Activated naive CD4-positive, alpha-beta T cell treated with anti-CD3 and anti-CD28 coated beads for 36 hours (primary cell): ENCODE data around the gene LMAN1. TPM values are rescaled to one million over a fixed set of nuclear protein-coding genes. Genes with fewer than 3 reads are reported as not detected.

Experiments used
- CTCF ChIA-PET: fragments of 350-600 bp; sonication (Branson Sonifier 250); formaldehyde crosslinking; loops from one replicate; lab custom pipeline; 2021; ENCODE audit warnings: antibody characterized with exemption; lab: Charles Lee
- DNase-seq: peaks from one replicate; pipeline ENCODE4 v3.0.0-alpha.2; 2020
- H3K27ac Mint-ChIP-seq: one replicate; pipeline ENCODE4 v1.8.0; 2021; ENCODE audit warnings: mild to moderate bottlenecking, mixed read lengths
- H3K27me3 Mint-ChIP-seq: one replicate; pipeline ENCODE4 v1.8.0; 2021; ENCODE audit warnings: low read depth, mixed read lengths
- H3K36me3 Mint-ChIP-seq: one replicate; pipeline ENCODE4 v1.8.0; 2021; ENCODE audit warnings: low read depth, mixed read lengths
- H3K4me1 Mint-ChIP-seq: one replicate; pipeline ENCODE4 v1.8.0; 2021; ENCODE audit warnings: low read depth, mixed read lengths
- H3K4me3 Mint-ChIP-seq: one replicate; pipeline ENCODE4 v1.8.0; 2021; ENCODE audit warnings: mild to moderate bottlenecking, moderate library complexity, mixed read lengths
- H3K9me3 Mint-ChIP-seq: one replicate; pipeline ENCODE4 v1.8.0; 2021; ENCODE audit warnings: mixed read lengths
- intact Hi-C: fragments of 100-400 bp; cut with micrococcal nuclease; formaldehyde crosslinking; loops from one replicate; pipeline ENCODE4 v1.15.1; 2023
- total RNA-seq, 2 experiments: library from RNA; stranded (reverse); gene quantifications; one replicate each; pipeline ENCODE4 v1.2.3, GENCODE V29; 2021

LMAN1 gene, protein sequence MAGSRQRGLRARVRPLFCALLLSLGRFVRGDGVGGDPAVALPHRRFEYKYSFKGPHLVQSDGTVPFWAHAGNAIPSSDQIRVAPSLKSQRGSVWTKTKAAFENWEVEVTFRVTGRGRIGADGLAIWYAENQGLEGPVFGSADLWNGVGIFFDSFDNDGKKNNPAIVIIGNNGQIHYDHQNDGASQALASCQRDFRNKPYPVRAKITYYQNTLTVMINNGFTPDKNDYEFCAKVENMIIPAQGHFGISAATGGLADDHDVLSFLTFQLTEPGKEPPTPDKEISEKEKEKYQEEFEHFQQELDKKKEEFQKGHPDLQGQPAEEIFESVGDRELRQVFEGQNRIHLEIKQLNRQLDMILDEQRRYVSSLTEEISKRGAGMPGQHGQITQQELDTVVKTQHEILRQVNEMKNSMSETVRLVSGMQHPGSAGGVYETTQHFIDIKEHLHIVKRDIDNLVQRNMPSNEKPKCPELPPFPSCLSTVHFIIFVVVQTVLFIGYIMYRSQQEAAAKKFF
- 100 to 1,000 TPM; 146 to 151 TPM for total RNA-seq

DNA sequence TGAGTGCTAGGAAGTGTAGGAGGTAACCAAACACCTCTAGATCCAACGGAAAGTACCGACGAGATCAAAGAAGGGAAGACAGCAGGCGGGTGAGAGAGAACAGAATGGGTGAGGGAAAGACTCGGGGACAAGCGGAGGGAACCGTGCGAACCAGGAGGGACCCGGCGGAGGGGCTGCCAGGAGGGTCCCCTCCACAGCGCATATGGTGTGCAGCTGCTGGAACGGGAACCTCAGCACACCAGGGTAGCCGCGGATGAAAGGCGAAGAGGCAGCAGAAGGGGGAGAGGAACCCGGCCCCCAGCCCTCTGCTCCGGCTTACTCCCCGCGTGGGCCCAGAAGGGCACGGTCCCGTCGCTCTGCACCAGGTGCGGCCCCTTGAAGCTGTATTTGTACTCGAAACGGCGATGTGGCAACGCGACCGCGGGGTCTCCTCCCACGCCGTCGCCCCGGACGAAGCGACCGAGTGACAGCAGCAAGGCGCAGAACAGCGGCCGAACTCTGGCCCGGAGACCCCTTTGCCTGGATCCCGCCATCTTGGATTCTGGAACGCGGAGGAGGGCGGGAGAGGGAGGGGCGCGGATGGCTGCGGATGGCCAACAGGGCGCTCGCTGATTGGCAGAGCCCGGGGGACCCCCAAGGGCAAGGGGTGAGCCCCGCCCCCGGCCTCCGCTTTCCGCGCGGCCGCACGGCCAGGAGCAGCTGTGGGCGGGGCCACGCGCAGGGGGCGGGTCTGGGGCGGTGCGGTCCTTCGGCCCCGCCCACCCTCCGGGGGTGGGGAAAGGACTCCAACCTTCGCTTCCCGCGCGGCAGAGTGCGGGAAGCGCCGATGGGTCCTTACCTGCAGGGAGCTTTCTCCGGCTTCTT lies at the start of gene LMAN1:
Gene LMAN1 (minus strand): TSS at position 554 of the 864 bp plus-strand sequence. CDS start 21 bp downstream, at position 533.
- CTCF ChIA-PET, result interaction anchor here (1.8 to 2.5 kb wide), 2 partner anchors 14 to 44 kb away, joined by 6 to 10 read pairs; no protein-coding TSS in a partner anchor
- DNase-seq, result peak; percentile 96
- H3K4me1 Mint-ChIP-seq, result peaks cover 36% of the 10 kb centered on the region
- no peaks in the 10 kb centered on the region for H3K9me3 Mint-ChIP-seq
- intact Hi-C loops, result loop anchor here (1.0 to 10.0 kb wide), 11 partner anchors 19 to 1734 kb away; partner anchors contain the start of genes NARS1, NEDD4L, PMAIP1 and SEC11C
- H3K4me3 Mint-ChIP-seq, result peak within 1 kb of the TSS; percentile 98
- peaks cover 22% of the 10 kb centered on the region for H3K36me3 Mint-ChIP-seq
- H3K27ac Mint-ChIP-seq, result peak within 1 kb of the TSS; percentile 98
- H3K27me3 Mint-ChIP-seq, result no peaks in the 10 kb centered on the region

DNA sequence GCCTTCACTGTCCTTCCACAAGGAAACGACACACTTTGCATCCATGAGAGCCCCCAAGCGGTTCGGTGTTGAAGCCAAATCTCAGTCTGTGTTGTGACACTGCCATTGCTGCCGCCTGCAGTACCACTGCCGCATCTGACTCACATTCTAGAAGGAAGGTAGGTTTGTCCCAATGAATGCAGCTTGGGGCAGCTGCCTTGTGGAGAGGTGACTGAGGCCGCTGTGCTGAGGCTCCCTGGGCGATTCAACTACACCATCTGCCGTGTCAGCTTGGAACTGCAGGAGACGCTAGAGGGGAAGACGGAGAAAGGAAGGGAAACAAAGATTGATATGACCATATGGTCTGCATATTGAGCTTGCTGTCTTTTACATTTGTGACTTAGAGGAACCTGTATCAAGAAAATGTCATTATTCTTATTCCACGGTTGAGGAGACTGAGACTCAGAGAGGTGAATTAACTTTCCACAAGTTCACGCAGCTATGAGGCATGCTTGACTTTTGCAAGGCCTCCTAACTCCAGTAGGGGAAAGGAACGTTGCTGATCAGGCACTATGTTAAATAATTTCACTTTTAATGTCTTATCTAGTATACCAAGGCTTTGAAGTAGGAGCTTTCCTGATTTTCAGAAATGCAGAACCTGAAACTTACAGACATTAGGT lies 43.5 kb upstream of the LMAN1 start:
- no peaks in the 10 kb centered on the region for H3K9me3 Mint-ChIP-seq

DNA sequence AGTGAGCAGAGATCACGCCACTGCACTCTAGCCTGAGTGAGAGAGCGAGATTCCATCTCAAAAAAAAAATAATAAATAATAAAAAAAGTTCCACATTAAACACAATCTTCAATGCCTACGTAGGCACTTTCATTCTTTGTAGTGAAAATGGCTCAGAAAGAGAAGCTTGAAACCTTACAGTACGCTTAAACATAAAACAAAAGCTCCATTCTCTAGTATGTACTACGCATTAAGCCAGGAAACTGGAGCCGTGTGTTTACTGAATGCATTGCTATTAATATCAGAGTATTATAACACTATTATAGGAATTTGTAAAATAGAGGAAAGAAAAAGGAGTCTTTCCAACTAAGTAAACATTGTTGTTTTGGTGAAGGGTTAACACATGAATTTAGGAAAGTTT lies 41.3 kb upstream of the LMAN1 start:
- no peaks in the 10 kb centered on the region for H3K9me3 Mint-ChIP-seq
- peaks cover 3% of the 10 kb centered on the region for H3K27me3 Mint-ChIP-seq
- CTCF ChIA-PET, result interaction anchor here (1.0 to 2.7 kb wide), 2 partner anchors 91 to 152 kb away, joined by 3 to 13 read pairs; no protein-coding TSS in a partner anchor
- H3K4me1 Mint-ChIP-seq, result peaks cover 10% of the 10 kb centered on the region
- H3K4me3 Mint-ChIP-seq, result no peak overlapping the region
- intact Hi-C loops, result loop anchor here (5.0 kb wide), 2 partner anchors 43 to 133 kb away; partner anchors contain the start of gene LMAN1
- no peak overlapping the region for H3K27ac Mint-ChIP-seq
- no peak for DNase-seq
- H3K36me3 Mint-ChIP-seq, result no peaks in the 10 kb centered on the region

More for the DNA sequence above, 43.5 kb upstream of the LMAN1 start:
- Mint-ChIP-seq H3K4me1 (peaks cover 5% of the 10 kb centered on the region), H3K4me3 (no peak overlapping the region), H3K27me3 (no peaks in the 10 kb centered on the region), H3K27ac (no peak overlapping the region), H3K36me3 (no peaks in the 10 kb centered on the region)
- CTCF ChIA-PET, result interaction anchor here (0.6 to 2.9 kb wide), 38 partner anchors 11 to 318 kb away, joined by 3 to 162 read pairs (median 5); partner anchors contain the start of genes CPLX4, LMAN1 and RAX
- DNase-seq, result peak; percentile 85
- intact Hi-C loops, result loop anchor here (2.0 to 5.0 kb wide), 5 partner anchors 45 to 318 kb away; partner anchors contain the start of gene LMAN1

- Mint-ChIP-seq H3K4me1 (peaks cover 5% of the 10 kb centered on the region), H3K4me3 (no peak overlapping the region), H3K9me3 (no peaks in the 10 kb centered on the region), H3K27ac (no peak overlapping the region), H3K27me3 (peaks cover 15% of the 10 kb centered on the region), H3K36me3 (no peaks in the 10 kb centered on the region)
- no peak for DNase-seq
- intact Hi-C loops, result no loop called here
- CTCF ChIA-PET, result no interaction called here
Observed at GRCh38 chr18:59395226-59396175, 36.4 kb upstream of the LMAN1 start.

GRCh38 chr18:59393381-59393780 lies 34.3 kb upstream of the LMAN1 start:
- no peak for DNase-seq
- Mint-ChIP-seq H3K4me1 (peaks cover 5% of the 10 kb centered on the region), H3K4me3 (no peak overlapping the region), H3K36me3 (no peaks in the 10 kb centered on the region), H3K27me3 (peaks cover 15% of the 10 kb centered on the region), H3K9me3 (no peaks in the 10 kb centered on the region), H3K27ac (no peak overlapping the region)
- CTCF ChIA-PET, result no interaction called here
- intact Hi-C loops, result no loop called here

GRCh38 chr18:59388817-59389216 lies 29.8 kb upstream of the LMAN1 start:
- H3K9me3 Mint-ChIP-seq, result no peaks in the 10 kb centered on the region
- H3K4me3 Mint-ChIP-seq, result no peak overlapping the region
- no peak overlapping the region for H3K27ac Mint-ChIP-seq
- no peaks in the 10 kb centered on the region for H3K4me1 Mint-ChIP-seq
- CTCF ChIA-PET, result interaction anchor here (1.0 kb wide), 2 partner anchors 13 to 32 kb away, joined by 3 to 4 read pairs; no protein-coding TSS in a partner anchor
- intact Hi-C loops, result no loop called here
- H3K27me3 Mint-ChIP-seq, result peaks cover 5% of the 10 kb centered on the region
- no peak for DNase-seq
- H3K36me3 Mint-ChIP-seq, result no peaks in the 10 kb centered on the region

GRCh38 chr18:59387687-59388565 lies 28.9 kb upstream of the LMAN1 start:
- CTCF ChIA-PET, result interaction anchor here (0.6 to 1.0 kb wide), 2 partner anchors 14 to 80 kb away, joined by 3 to 6 read pairs; no protein-coding TSS in a partner anchor
- no peaks in the 10 kb centered on the region for H3K9me3 Mint-ChIP-seq
- no peaks in the 10 kb centered on the region for H3K36me3 Mint-ChIP-seq
- DNase-seq, result no peak
- no peak overlapping the region for H3K4me3 Mint-ChIP-seq
- H3K27ac Mint-ChIP-seq, result no peak overlapping the region
- no peaks in the 10 kb centered on the region for H3K4me1 Mint-ChIP-seq
- intact Hi-C loops, result no loop called here
- peaks cover 2% of the 10 kb centered on the region for H3K27me3 Mint-ChIP-seq

- intact Hi-C loops, result no loop called here
- CTCF ChIA-PET, result interaction anchor here (0.6 to 1.0 kb wide), 2 partner anchors 15 to 79 kb away, joined by 3 to 6 read pairs; no protein-coding TSS in a partner anchor
Observed at GRCh38 chr18:59386909-59387686, 28.0 kb upstream of the LMAN1 start.

GRCh38 chr18:59385191-59385590 lies 26.1 kb upstream of the LMAN1 start:
- Mint-ChIP-seq H3K27me3 (no peaks in the 10 kb centered on the region), H3K4me1 (no peaks in the 10 kb centered on the region), H3K27ac (no peak overlapping the region), H3K36me3 (no peaks in the 10 kb centered on the region), H3K9me3 (no peaks in the 10 kb centered on the region), H3K4me3 (no peak overlapping the region)
- CTCF ChIA-PET, result interaction anchor here (0.9 kb wide), 1 partner anchor 17 kb away, joined by 3 read pairs; no protein-coding TSS in a partner anchor
- no peak for DNase-seq
- intact Hi-C loops, result no loop called here

More at GRCh38 chr18:59386909-59387686, 28.0 kb upstream of the LMAN1 start:
- Mint-ChIP-seq H3K27ac (no peak overlapping the region), H3K4me3 (no peak overlapping the region), H3K4me1 (no peaks in the 10 kb centered on the region), H3K27me3 (no peaks in the 10 kb centered on the region), H3K9me3 (no peaks in the 10 kb centered on the region), H3K36me3 (no peaks in the 10 kb centered on the region)
- no peak for DNase-seq
